H9 (cell line): Measurements from ENCODE around the gene CBX8. TPM values are rescaled to one million over a fixed set of nuclear protein-coding genes. Genes with fewer than 3 reads are reported as not detected.

Experiments used
- DNase-seq: peaks from one replicate; pipeline ENCODE4 v3.0.0-alpha.2; 2017
- H2AFZ ChIP-seq: one replicate; pipeline ENCODE4 v1.6.1; 2013; ENCODE audit warnings: mild to moderate bottlenecking, low read length, control low read depth, moderate library complexity
- H2AK5ac ChIP-seq: 2 replicates; pipeline ENCODE4 v1.6.1; 2013; ENCODE audit warnings: low read length, control low read depth, mixed read lengths; ENCODE audit not compliant: insufficient read length
- H2BK120ac ChIP-seq: one replicate; pipeline ENCODE4 v1.6.1; 2013; ENCODE audit warnings: low read depth, mild to moderate bottlenecking, low read length, control low read depth, inconsistent platforms; ENCODE audit not compliant: poor library complexity, severe bottlenecking
- H2BK12ac ChIP-seq: 2 replicates; pipeline ENCODE4 v1.6.1; 2013; ENCODE audit warnings: low read length, control low read depth, mixed read lengths, low read depth; ENCODE audit not compliant: insufficient read length
- H2BK15ac ChIP-seq: 2 replicates; pipeline ENCODE4 v1.6.1; 2013; ENCODE audit warnings: low read depth, low read length, control low read depth
- H2BK20ac ChIP-seq: one replicate; pipeline ENCODE4 v1.6.1; 2013; ENCODE audit warnings: low read depth, mild to moderate bottlenecking, low read length, control low read depth, inconsistent platforms; ENCODE audit not compliant: poor library complexity, severe bottlenecking
- H2BK5ac ChIP-seq: 2 replicates; pipeline ENCODE4 v1.6.1; 2013; ENCODE audit warnings: low read length, control low read depth, mixed read lengths; ENCODE audit not compliant: insufficient read length
- H3K14ac ChIP-seq: 2 replicates; pipeline ENCODE4 v1.6.1; 2013; ENCODE audit warnings: low read length, control low read depth; ENCODE audit not compliant: insufficient read depth
- H3K18ac ChIP-seq: 2 replicates; pipeline ENCODE4 v1.6.1; 2013; ENCODE audit warnings: low read depth, mild to moderate bottlenecking, mixed read lengths, low read length, control low read depth; ENCODE audit not compliant: insufficient read length
- H3K23ac ChIP-seq: 2 replicates; pipeline ENCODE4 v1.6.1; 2013; ENCODE audit warnings: low read length, control low read depth, mixed read lengths, low read depth; ENCODE audit not compliant: insufficient read length
- H3K23me2 ChIP-seq: 2 replicates; pipeline ENCODE4 v1.6.1; 2013; ENCODE audit warnings: low read depth, mild to moderate bottlenecking, mixed read lengths, low read length, control low read depth; ENCODE audit not compliant: insufficient read length, poor library complexity, severe bottlenecking
- H3K27ac ChIP-seq: 2 replicates; pipeline ENCODE4 v1.5.1; 2013; ENCODE audit warnings: low read length, control low read depth, mixed read lengths, low read depth; ENCODE audit not compliant: insufficient read length
- H3K27me3 ChIP-seq: 2 replicates; pipeline ENCODE4 v1.6.1; 2013; ENCODE audit warnings: low read length, control low read depth, inconsistent platforms; ENCODE audit not compliant: insufficient read depth
- H3K4ac ChIP-seq: 2 replicates; pipeline ENCODE4 v1.6.1; 2013; ENCODE audit warnings: low read depth, mild to moderate bottlenecking, control low read depth, inconsistent platforms, low read length, moderate library complexity
- H3K4me1 ChIP-seq: 2 replicates; pipeline ENCODE4 v1.6.1; 2013; ENCODE audit warnings: low read length, control low read depth, inconsistent platforms; ENCODE audit not compliant: insufficient read depth
- H3K4me2 ChIP-seq: 2 replicates; pipeline ENCODE4 v1.6.1; 2013; ENCODE audit warnings: low read length, control low read depth, mixed read lengths; ENCODE audit not compliant: insufficient read length, insufficient read depth
- H3K56ac ChIP-seq: 2 replicates; pipeline ENCODE4 v1.6.1; 2013; ENCODE audit warnings: low read depth, mild to moderate bottlenecking, mixed read lengths, low read length, control low read depth; ENCODE audit not compliant: insufficient read length
- H3K79me1 ChIP-seq: 2 replicates; pipeline ENCODE4 v1.6.1; 2013; ENCODE audit warnings: low read depth, mild to moderate bottlenecking, moderate library complexity, low read length, control low read depth, inconsistent platforms; ENCODE audit not compliant: insufficient read depth, poor library complexity, severe bottlenecking
- H3K79me2 ChIP-seq: 2 replicates; pipeline ENCODE4 v1.6.1; 2013; ENCODE audit warnings: low read length, control low read depth, inconsistent platforms; ENCODE audit not compliant: insufficient read depth
- H3K9ac ChIP-seq: 2 replicates; pipeline ENCODE4 v1.6.1; 2013; ENCODE audit warnings: low read length, control low read depth, mixed read lengths; ENCODE audit not compliant: insufficient read length; ENCODE audit errors: extremely low read depth
- H3K9me3 ChIP-seq: one replicate; pipeline ENCODE4 v1.6.1; 2013; ENCODE audit warnings: low read depth, low read length, inconsistent platforms; ENCODE audit not compliant: control insufficient read depth
- H3T11ph ChIP-seq: one replicate; pipeline ENCODE4 v1.6.1; 2013; ENCODE audit warnings: mild to moderate bottlenecking, low read length, control low read depth, inconsistent platforms
- H4K20me1 ChIP-seq: one replicate; pipeline ENCODE4 v1.6.1; 2013; ENCODE audit not compliant: control insufficient read depth, insufficient read length, insufficient read depth
- H4K5ac ChIP-seq: 2 replicates; pipeline ENCODE4 v1.6.1; 2013; ENCODE audit warnings: low read depth, mild to moderate bottlenecking, mixed read lengths, low read length, control low read depth; ENCODE audit not compliant: insufficient read length
- H4K8ac ChIP-seq: replicated peaks from 2 replicates; pipeline ENCODE4 v1.6.1; 2013; ENCODE audit warnings: low read length, control low read depth, mixed read lengths, low read depth; ENCODE audit not compliant: insufficient read length
- H4K91ac ChIP-seq: 2 replicates; pipeline ENCODE4 v1.6.1; 2013; ENCODE audit warnings: low read depth, mild to moderate bottlenecking, moderate library complexity, mixed read lengths, low read length, control low read depth; ENCODE audit not compliant: insufficient read length
- H3K27ac Mint-ChIP-seq, 3 experiments: 2 replicates in 2 of 3; 3 replicates in 1 of 3; pipeline ENCODE4 v1.8.0; 2020 to 2021; ENCODE audit warnings: mixed read lengths in 3 of 3, mild to moderate bottlenecking in 1 of 3, moderate library complexity in 1 of 3
- H3K27me3 Mint-ChIP-seq: 2 replicates; pipeline ENCODE4 v1.8.0; 2021; ENCODE audit warnings: low read depth, mild to moderate bottlenecking, moderate library complexity, mixed read lengths
- H3K36me3 Mint-ChIP-seq, 3 experiments: 2 replicates in 2 of 3; 3 replicates in 1 of 3; pipeline ENCODE4 v1.8.0; 2020 to 2021; ENCODE audit warnings: low read depth in 3 of 3, mixed read lengths in 3 of 3; ENCODE audit not compliant: insufficient read depth in 1 of 3
- H3K4me1 Mint-ChIP-seq, 2 experiments: 2 replicates each; pipeline ENCODE4 v1.8.0; 2020; ENCODE audit warnings: mixed read lengths in 2 of 2
- H3K4me3 Mint-ChIP-seq, 2 experiments: 2 replicates in 1 of 2; 3 replicates in 1 of 2; pipeline ENCODE4 v1.8.0; 2020 to 2021; ENCODE audit warnings: mild to moderate bottlenecking in 2 of 2, mixed read lengths in 2 of 2, moderate library complexity in 1 of 2
- H3K9me3 Mint-ChIP-seq, 2 experiments: 2 replicates in 1 of 2; 3 replicates in 1 of 2; pipeline ENCODE4 v1.8.0; 2020; ENCODE audit warnings: mild to moderate bottlenecking in 2 of 2, mixed read lengths in 2 of 2, moderate library complexity in 1 of 2
- WGBS: extraction: QIAGEN DNeasy Blood & Tissue Kit; methylation state at CpG from one replicate; pipeline ENCODE4 v1.1.7; 2013; ENCODE audit warnings: missing lambda C conversion rate, low lambda C conversion rate, mixed read lengths; ENCODE audit not compliant: insufficient read length; ENCODE audit errors: extremely low coverage; 5-methylcytosine and 5-hydroxymethylcytosine counted together
- total RNA-seq: library from RNA; stranded (reverse); gene quantifications from 2 replicates; pipeline ENCODE4 v1.2.1, GENCODE V29; 2021
- TF ChIP-seq, protein P1 (sequence below): fragments of 200-600 bp; sonication (generic); conservative IDR thresholded peaks from 3 replicates; pipeline ENCODE4 v1.8.0; 2021; ENCODE audit warnings: antibody characterized with exemption, mild to moderate bottlenecking

Gene CBX8
- total RNA-seq, 1 experiment from 2014 or later: 1.2 TPM

- TF ChIP-seq, protein P1, sequence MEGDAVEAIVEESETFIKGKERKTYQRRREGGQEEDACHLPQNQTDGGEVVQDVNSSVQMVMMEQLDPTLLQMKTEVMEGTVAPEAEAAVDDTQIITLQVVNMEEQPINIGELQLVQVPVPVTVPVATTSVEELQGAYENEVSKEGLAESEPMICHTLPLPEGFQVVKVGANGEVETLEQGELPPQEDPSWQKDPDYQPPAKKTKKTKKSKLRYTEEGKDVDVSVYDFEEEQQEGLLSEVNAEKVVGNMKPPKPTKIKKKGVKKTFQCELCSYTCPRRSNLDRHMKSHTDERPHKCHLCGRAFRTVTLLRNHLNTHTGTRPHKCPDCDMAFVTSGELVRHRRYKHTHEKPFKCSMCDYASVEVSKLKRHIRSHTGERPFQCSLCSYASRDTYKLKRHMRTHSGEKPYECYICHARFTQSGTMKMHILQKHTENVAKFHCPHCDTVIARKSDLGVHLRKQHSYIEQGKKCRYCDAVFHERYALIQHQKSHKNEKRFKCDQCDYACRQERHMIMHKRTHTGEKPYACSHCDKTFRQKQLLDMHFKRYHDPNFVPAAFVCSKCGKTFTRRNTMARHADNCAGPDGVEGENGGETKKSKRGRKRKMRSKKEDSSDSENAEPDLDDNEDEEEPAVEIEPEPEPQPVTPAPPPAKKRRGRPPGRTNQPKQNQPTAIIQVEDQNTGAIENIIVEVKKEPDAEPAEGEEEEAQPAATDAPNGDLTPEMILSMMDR: no peak
- WGBS: no CpG with 5 or more reads among the region's 76 CpGs
- Mint-ChIP-seq H3K9me3 (peaks cover 9 to 18% of the 10 kb centered on the region in 2 experiments; a peak in 4 of 5 replicates), H3K27me3 (peaks cover 100% of the 10 kb centered on the region), H3K4me3 (peak overlapping the region; percentile 1 to 60; a peak in 2 of 5 replicates), H3K4me1 (peaks cover 51 to 64% of the 10 kb centered on the region in 2 experiments), H3K36me3 (peaks cover 0 to 1% (median 0%) of the 10 kb centered on the region in 3 experiments; a peak in 2 of 7 replicates), H3K27ac (no peak overlapping the region)
- no peak overlapping the region for H2BK15ac ChIP-seq
- no peak overlapping the region for H3K56ac ChIP-seq
- H3K79me2 ChIP-seq: no peaks in the 10 kb centered on the region
- H3K79me1 ChIP-seq: no peaks in the 10 kb centered on the region
- H2BK120ac ChIP-seq: no peak overlapping the region
- H3K23ac ChIP-seq: no peak overlapping the region
- peak; percentile 82 for DNase-seq
- no peak overlapping the region for H2AK5ac ChIP-seq
- no peak overlapping the region for H3K4me2 ChIP-seq
- no peaks in the 10 kb centered on the region for H4K20me1 ChIP-seq
- no peak overlapping the region for H3K27ac ChIP-seq
- no peak overlapping the region for H2BK12ac ChIP-seq
- peaks cover 92% of the 10 kb centered on the region for H3K27me3 ChIP-seq
- H3K9me3 ChIP-seq: no peaks in the 10 kb centered on the region
- H2BK20ac ChIP-seq: no peak overlapping the region
- H4K91ac ChIP-seq: no peak overlapping the region
- no peak overlapping the region for H2AFZ ChIP-seq
- no peaks in the 10 kb centered on the region; the same call in 1 of the 2 replicates for H3K4me1 ChIP-seq
- no peak overlapping the region for H3K4ac ChIP-seq
- H3K9ac ChIP-seq: no peak overlapping the region
- H4K5ac ChIP-seq: no peak overlapping the region
- H4K8ac ChIP-seq: no peak overlapping the region
- no peak overlapping the region for H3K14ac ChIP-seq
- H2BK5ac ChIP-seq: no peak overlapping the region
- H3K18ac ChIP-seq: no peak overlapping the region
- no peak overlapping the region for H3T11ph ChIP-seq
- H3K23me2 ChIP-seq: no peaks in the 10 kb centered on the region
These were observed 7.3 kb upstream of the CBX8 start for GRCh38 chr17:79803997-79804855.
